ENCODE measurements around the gene KCTD5.
"Not testable (repeated sequence)": the region's sequence is repeated elsewhere in the genome, so short reads cannot be mapped to it uniquely, and the experiment has no call there.

The KCTD5 gene

DNA sequence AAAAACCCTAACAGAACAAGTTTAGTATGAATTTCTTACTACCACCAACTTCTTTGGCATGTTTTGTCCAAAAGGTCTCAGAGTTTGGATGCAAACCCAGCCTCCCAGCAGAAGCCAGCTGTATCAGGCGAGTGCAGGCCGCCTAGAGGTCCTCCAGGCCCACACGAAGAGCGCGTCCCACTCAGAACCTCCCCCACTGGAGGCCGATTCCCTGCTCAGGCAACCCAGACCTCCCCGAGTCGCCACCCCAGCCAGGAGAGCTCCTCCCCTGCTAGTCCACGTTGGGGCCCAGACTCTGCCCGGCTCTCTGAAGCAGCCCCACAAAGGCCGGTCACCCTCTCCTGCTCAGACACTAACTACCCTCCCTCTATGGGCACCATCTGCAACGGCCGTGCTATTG lies 28.4 kb upstream of the KCTD5 start:
- not testable (repeated sequence) for H3K9me3 ChIP-seq (ENCODE audit: insufficient read depth, low read length, severe bottlenecking); ATAC-seq (ENCODE audit: insufficient read depth, low read depth); H2AFZ ChIP-seq (ENCODE audit: low read depth, low read length); H3K27ac ChIP-seq (ENCODE audit: low read length); H3K9ac ChIP-seq (ENCODE audit: low read depth, low read length); H3K79me2 ChIP-seq (ENCODE audit: insufficient read depth, low read length); DNase-seq; H3K4me3 ChIP-seq (ENCODE audit: low read depth in 1 of 2, low read length in 2 of 2); H3K27me3 ChIP-seq (ENCODE audit: insufficient read depth, low read length, poor library complexity); H3K36me3 ChIP-seq (ENCODE audit: insufficient read depth, low read length); H3K4me1 ChIP-seq (ENCODE audit: insufficient read depth, low read length); H3K4me2 ChIP-seq (ENCODE audit: insufficient read depth, low read length); H4K20me1 ChIP-seq (ENCODE audit: insufficient read depth, low read length)

DNA sequence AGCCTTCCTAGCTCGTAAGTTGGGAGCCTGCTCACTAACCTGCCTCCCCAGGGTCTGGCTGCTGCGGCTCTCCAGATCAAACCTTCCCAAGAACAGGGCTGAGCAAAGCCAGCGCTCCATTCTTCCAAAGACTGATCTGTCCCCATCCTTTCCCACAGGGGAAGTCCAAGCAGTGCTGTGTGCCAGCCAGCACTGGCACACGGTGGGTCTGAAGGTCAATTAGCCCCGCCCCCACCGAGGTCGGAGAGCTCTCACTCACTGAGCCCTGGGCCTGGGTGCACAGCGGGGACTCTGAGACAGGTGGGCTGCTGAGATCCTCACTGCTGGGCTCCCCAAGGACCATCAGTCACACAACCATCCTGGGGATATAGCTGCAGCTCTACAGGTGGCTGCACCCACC lies 27.4 kb upstream of the KCTD5 start:
- H3K27me3 ChIP-seq (ENCODE audit: insufficient read depth, low read length, poor library complexity); H3K9me3 ChIP-seq (ENCODE audit: insufficient read depth, low read length, severe bottlenecking); H3K4me1 ChIP-seq (ENCODE audit: insufficient read depth, low read length); H3K79me2 ChIP-seq (ENCODE audit: insufficient read depth, low read length); H3K27ac ChIP-seq (ENCODE audit: low read length); DNase-seq; H3K4me2 ChIP-seq (ENCODE audit: insufficient read depth, low read length); H3K4me3 ChIP-seq (ENCODE audit: low read depth in 1 of 2, low read length in 2 of 2); H3K9ac ChIP-seq (ENCODE audit: low read depth, low read length); H4K20me1 ChIP-seq (ENCODE audit: insufficient read depth, low read length); H3K36me3 ChIP-seq (ENCODE audit: insufficient read depth, low read length); H2AFZ ChIP-seq (ENCODE audit: low read depth, low read length); ATAC-seq (ENCODE audit: insufficient read depth, low read depth): not testable (repeated sequence)

DNA sequence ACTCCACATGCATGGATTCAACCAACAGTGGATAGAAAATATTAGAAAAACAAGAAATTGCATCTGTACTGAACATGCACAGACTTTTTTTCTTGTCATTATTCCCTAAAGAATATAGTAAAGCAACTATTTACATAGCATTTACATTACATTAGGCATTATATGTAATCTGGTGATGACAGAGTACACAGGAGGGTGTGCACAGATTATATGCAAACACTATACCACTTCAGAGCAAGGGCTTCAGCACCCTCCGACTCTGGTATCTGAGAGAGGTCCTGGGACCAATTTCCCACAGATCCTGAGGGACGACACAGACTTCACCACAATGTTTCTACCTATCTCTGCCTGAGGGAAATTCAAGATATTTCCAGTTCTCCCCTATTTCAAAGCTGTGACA lies 25.3 kb upstream of the KCTD5 start:
- no peak for TF ChIP-seq EZH2 (IDR thresholded peaks at IDR 0.05; ENCODE audit: borderline replicate concordance, low read depth, low read length, severe bottlenecking)
- TF ChIP-seq, protein P1, sequence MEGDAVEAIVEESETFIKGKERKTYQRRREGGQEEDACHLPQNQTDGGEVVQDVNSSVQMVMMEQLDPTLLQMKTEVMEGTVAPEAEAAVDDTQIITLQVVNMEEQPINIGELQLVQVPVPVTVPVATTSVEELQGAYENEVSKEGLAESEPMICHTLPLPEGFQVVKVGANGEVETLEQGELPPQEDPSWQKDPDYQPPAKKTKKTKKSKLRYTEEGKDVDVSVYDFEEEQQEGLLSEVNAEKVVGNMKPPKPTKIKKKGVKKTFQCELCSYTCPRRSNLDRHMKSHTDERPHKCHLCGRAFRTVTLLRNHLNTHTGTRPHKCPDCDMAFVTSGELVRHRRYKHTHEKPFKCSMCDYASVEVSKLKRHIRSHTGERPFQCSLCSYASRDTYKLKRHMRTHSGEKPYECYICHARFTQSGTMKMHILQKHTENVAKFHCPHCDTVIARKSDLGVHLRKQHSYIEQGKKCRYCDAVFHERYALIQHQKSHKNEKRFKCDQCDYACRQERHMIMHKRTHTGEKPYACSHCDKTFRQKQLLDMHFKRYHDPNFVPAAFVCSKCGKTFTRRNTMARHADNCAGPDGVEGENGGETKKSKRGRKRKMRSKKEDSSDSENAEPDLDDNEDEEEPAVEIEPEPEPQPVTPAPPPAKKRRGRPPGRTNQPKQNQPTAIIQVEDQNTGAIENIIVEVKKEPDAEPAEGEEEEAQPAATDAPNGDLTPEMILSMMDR (IDR thresholded peaks at IDR 0.05; ENCODE audit: borderline replicate concordance, extremely low read depth, low read length, poor library complexity, severe bottlenecking) = no peak
- ATAC-seq (ENCODE audit: insufficient read depth, low read depth) (no peak), DNase-seq (no peak)
- no peak overlapping the region for H3K27ac ChIP-seq (ENCODE audit: low read length)
- H3K4me3 ChIP-seq (ENCODE audit: low read depth in 1 of 2, low read length in 2 of 2) = no peak overlapping the region
- H3K4me1 ChIP-seq (ENCODE audit: insufficient read depth, low read length) = no peaks in the 10 kb centered on the region
- H3K36me3 ChIP-seq (ENCODE audit: insufficient read depth, low read length) = no peaks in the 10 kb centered on the region
- H4K20me1 ChIP-seq (ENCODE audit: insufficient read depth, low read length) = no peaks in the 10 kb centered on the region
- H2AFZ ChIP-seq (ENCODE audit: low read depth, low read length) = no peak overlapping the region
- H3K4me2 ChIP-seq (ENCODE audit: insufficient read depth, low read length) = no peak overlapping the region
- H3K27me3 ChIP-seq (ENCODE audit: insufficient read depth, low read length, poor library complexity) = no peaks in the 10 kb centered on the region
- no peaks in the 10 kb centered on the region for H3K79me2 ChIP-seq (ENCODE audit: insufficient read depth, low read length)
- no peaks in the 10 kb centered on the region for H3K9me3 ChIP-seq (ENCODE audit: insufficient read depth, low read length, severe bottlenecking)
- H3K9ac ChIP-seq (ENCODE audit: low read depth, low read length) = no peak overlapping the region

DNA sequence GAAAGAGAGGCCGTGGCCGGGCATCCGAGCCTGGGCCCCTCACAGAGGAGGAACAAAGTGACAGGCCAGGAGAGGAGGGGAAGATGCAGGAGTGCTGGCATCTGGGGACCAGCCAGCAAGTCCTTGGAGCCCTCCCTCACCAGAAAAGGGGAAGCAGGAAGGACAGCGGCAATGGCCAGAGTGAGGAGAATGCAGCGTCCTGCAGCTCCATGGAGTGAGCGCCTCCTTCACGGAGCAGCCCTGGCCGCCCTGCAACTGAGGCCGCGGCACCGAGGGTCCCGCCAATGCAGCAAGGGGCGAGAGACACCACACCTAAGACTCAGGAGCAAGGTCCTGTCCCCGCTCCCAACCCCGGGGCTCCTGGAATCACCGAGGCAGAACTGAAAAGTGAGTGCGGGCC lies 24.5 kb upstream of the KCTD5 start:
- H3K27me3 ChIP-seq (ENCODE audit: insufficient read depth, low read length, poor library complexity); H3K79me2 ChIP-seq (ENCODE audit: insufficient read depth, low read length); H3K36me3 ChIP-seq (ENCODE audit: insufficient read depth, low read length); H4K20me1 ChIP-seq (ENCODE audit: insufficient read depth, low read length); H3K9me3 ChIP-seq (ENCODE audit: insufficient read depth, low read length, severe bottlenecking); H3K4me1 ChIP-seq (ENCODE audit: insufficient read depth, low read length); H3K9ac ChIP-seq (ENCODE audit: low read depth, low read length); H3K4me3 ChIP-seq (ENCODE audit: low read depth in 1 of 2, low read length in 2 of 2); ATAC-seq (ENCODE audit: insufficient read depth, low read depth); H2AFZ ChIP-seq (ENCODE audit: low read depth, low read length); H3K27ac ChIP-seq (ENCODE audit: low read length); DNase-seq; H3K4me2 ChIP-seq (ENCODE audit: insufficient read depth, low read length): not testable (repeated sequence)

DNA sequence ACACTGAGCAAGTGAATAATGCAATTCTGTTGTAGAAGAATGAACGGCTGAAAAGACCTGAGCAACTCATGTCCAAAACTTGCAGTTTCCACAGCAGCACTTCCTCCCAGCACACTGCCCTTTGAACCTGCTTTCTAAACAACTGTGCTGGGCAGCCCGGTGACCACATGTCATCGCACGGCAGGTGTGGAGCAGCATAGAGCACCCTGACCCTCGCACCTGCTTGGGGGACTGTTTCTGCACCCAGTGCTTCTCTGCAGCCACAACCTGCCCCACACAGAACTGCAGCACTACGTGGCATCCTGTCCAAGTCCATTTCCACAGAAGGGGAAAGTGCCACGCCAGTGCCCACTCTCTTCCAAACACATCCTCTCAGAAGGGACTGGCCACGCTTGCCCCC lies 22.8 kb upstream of the KCTD5 start:
- H3K36me3 ChIP-seq (ENCODE audit: insufficient read depth, low read length); H4K20me1 ChIP-seq (ENCODE audit: insufficient read depth, low read length); H3K27ac ChIP-seq (ENCODE audit: low read length); H3K79me2 ChIP-seq (ENCODE audit: insufficient read depth, low read length); H3K4me1 ChIP-seq (ENCODE audit: insufficient read depth, low read length); H3K9ac ChIP-seq (ENCODE audit: low read depth, low read length); H2AFZ ChIP-seq (ENCODE audit: low read depth, low read length); H3K4me3 ChIP-seq (ENCODE audit: low read depth in 1 of 2, low read length in 2 of 2); H3K4me2 ChIP-seq (ENCODE audit: insufficient read depth, low read length); DNase-seq; H3K27me3 ChIP-seq (ENCODE audit: insufficient read depth, low read length, poor library complexity); H3K9me3 ChIP-seq (ENCODE audit: insufficient read depth, low read length, severe bottlenecking): not testable (repeated sequence)
- peak; percentile 14; the same call in 1 of the 3 replicates for ATAC-seq (ENCODE audit: insufficient read depth, low read depth)

DNA sequence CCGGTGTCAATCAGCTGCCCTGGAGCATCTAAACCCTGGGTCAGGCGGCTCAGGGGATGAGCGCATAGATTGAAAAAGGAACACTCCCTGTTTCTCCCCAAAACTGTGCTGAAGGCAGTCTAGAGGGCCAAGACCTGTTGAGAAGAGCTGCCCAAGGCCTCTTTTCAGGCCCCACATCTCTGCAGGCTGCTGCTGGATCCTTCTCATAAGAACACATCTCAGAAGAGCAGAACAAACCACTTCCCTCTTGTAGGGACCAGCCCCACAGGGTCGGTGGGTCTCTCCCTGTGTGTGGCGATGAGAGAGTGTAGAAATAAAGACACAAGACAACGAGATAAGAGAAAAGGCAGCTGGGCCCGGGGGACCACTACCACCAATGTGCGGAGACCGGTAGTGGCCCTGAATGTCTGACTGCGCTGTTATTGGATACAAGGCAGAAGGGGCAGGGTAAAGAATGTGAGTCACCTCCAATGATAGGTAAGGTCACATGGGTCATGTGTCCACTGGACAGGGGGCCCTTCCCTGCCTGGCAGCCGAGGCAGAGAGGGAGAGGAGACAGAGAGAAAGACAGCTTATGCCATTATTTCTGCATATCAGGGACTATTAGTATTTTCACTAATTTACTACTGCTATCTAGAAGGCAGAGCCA lies 22.2 kb upstream of the KCTD5 start:
- not testable (repeated sequence) for DNase-seq; H2AFZ ChIP-seq (ENCODE audit: low read depth, low read length); H3K79me2 ChIP-seq (ENCODE audit: insufficient read depth, low read length); H4K20me1 ChIP-seq (ENCODE audit: insufficient read depth, low read length); H3K27ac ChIP-seq (ENCODE audit: low read length); H3K4me2 ChIP-seq (ENCODE audit: insufficient read depth, low read length); H3K9me3 ChIP-seq (ENCODE audit: insufficient read depth, low read length, severe bottlenecking); H3K4me1 ChIP-seq (ENCODE audit: insufficient read depth, low read length); H3K9ac ChIP-seq (ENCODE audit: low read depth, low read length); H3K4me3 ChIP-seq (ENCODE audit: low read depth in 1 of 2, low read length in 2 of 2); H3K36me3 ChIP-seq (ENCODE audit: insufficient read depth, low read length); ATAC-seq (ENCODE audit: insufficient read depth, low read depth); H3K27me3 ChIP-seq (ENCODE audit: insufficient read depth, low read length, poor library complexity)

Data from DND-41 (cell line).